Fibroblast of skin of left quadriceps (primary cell): Measurements from ENCODE around the gene CNGB1.
A peak's percentile ranks its signal among the peaks of the same experiment; 100 is the strongest.
"Not testable (repeated sequence)": the region's sequence is repeated elsewhere in the genome, so short reads cannot be mapped to it uniquely, and the experiment has no call there.

Source experiments
- DNase-seq, 2 experiments: peaks; one replicate each; pipeline ENCODE4 v3.0.0-alpha.2; 2013; ENCODE audit warnings: low read depth in 2 of 2

CNGB1 gene

GRCh38 chr16:57904101-57904500 is 66.8 kb downstream of the CNGB1 start:
- no peak for DNase-seq

- DNase-seq, result no peak
Measured at GRCh38 chr16:57903656-57904055, 67.3 kb downstream of the CNGB1 start.

GRCh38 chr16:57901480-57902069 is 69.4 kb downstream of the CNGB1 start:
- DNase-seq, result no peak

GRCh38 chr16:57900796-57901479 is 70.0 kb downstream of the CNGB1 start:
- DNase-seq, result no peak

DNA sequence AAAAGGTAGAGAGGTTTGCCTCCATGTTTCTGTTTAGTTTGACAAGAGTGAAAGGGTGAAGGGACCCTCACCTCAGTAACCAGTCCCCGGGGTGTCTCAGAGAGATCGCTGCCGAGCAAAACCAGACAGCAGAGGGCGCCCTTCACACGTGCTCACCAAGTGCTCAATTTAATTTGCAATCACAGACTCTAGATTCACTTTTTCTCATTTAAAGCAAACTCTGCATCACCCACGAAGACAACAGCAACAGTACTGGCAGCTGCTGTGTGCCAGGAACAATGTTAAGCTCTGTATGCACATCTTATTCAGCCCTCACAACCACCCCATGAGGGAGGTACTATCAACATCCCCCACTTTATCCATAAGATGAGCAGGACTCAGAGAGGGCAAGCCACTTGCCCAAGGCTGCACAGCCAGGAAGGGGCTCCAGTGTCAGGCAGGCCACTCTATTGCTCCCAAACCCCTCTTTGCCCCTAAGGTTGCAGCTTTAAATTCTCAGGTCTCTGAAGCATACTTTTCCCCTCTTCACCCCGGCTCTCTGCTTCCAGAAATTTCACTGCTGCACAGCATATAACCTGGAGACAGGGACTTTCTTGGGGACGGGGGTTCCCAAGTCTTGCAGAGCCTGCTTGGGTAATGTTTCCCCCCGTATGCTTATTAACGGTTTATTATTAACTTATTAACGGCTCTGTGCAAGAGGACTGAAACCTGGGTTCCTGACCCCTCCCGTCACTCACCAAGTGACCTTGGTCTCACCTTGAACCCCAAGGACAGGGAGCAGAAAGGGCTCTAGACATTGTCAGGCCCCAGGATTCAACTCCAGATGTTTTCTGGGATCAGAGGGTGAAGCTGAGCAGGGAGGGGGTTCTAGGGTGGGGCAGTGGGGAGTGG is 70.9 kb downstream of the CNGB1 start:
- peak; percentile 14 to 29 for DNase-seq

GRCh38 chr16:57898961-57899360 is 72.0 kb downstream of the CNGB1 start:
- DNase-seq, result no peak

- DNase-seq, result no peak
Measured at GRCh38 chr16:57897996-57898395, 72.9 kb downstream of the CNGB1 start.

DNA sequence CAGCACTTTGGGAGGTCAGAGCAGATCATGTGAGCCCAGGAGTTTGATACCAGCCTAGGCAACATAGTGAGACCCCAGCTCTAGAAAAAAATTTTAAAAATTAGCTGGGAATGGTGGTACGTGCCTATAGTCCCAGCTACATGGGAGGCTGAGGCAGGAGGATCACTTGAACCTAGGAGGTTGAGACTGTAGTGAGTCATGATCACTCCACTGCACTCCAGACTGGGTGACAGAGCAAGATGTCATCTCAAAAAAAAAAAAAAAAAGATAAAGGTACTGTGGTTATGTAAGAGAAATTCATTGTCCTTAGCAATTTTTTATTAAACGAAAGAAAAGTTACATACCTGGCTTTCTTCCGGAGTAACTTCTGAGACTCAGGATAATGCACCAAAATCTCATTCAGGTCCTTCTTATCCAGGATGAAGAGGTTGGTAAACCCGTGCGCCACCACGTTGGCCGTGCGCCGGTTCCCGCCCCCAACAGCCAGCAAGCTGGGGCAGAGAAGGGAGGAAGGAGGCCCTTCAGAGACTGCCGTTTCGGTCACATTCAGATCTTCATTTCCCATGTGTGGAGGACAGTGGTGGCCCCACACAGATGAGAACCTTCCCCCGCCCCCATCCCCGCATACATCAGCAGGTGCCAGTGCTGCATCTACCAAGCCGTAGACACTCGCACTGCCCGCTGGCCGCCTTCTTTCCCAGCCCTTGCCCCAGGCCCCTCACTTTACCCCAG is 73.7 kb downstream of the CNGB1 start:
- DNase-seq, result no peak

- not testable (repeated sequence) for DNase-seq
Measured at GRCh38 chr16:57895081-57895547, 75.8 kb downstream of the CNGB1 start.

- no peak for DNase-seq
Measured at GRCh38 chr16:57894390-57895080, 76.4 kb downstream of the CNGB1 start.

DNA sequence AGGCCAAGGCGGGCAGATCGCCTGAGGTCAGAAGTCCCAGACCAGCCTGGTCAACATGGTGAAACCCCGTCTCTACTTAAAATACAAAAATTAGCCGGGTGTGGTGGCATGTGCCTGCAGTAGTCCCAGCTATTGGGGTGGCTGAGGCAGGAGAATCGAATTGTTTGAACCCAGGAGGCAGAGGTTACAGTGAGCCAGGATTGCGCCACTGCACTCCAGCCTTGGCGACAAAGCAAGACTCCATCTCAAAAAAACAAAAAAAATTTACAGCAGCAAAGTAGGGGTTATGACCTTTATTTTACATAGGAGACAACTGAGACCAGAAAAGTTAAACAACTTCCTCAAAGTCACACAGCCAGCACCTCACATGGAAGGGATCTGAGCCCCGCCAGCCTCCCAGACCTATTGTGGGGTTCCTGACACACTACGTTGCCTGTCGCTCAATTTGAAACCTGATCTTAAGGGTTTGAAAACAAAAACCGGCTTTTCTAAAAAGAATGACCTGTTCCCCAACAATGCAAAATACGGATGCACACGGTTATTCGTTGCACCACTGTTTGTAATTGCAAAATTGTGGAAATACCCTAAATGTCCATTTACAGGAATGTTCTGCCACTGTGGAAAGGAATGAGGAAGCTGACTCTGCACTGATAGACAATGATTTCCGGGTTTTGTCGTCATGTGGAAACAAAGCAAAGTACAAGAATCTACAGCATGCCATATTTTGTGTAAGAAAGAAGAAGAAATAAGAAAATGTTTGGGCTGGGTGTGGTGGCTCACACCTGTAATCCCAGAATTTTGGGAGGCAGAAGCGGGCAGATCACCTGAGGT is 77.2 kb downstream of the CNGB1 start:
- peak; percentile 20 to 26 for DNase-seq

DNA sequence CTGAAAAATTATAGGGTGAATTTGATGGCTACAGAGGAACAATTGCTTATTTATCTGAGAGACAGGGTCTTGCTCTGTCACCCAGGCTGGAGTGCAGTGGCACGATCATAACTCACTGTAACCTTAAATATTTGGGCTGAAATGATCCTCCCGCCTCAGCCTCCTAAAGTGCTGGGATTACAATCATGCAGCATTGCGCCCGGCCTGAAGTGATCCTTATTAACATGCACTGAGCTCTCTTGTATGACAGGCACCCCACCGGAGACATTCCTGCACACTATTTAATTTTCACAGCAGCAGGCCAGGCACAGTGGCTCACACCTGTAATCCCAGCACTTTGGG is 77.7 kb downstream of the CNGB1 start:
- DNase-seq, result no peak

DNA sequence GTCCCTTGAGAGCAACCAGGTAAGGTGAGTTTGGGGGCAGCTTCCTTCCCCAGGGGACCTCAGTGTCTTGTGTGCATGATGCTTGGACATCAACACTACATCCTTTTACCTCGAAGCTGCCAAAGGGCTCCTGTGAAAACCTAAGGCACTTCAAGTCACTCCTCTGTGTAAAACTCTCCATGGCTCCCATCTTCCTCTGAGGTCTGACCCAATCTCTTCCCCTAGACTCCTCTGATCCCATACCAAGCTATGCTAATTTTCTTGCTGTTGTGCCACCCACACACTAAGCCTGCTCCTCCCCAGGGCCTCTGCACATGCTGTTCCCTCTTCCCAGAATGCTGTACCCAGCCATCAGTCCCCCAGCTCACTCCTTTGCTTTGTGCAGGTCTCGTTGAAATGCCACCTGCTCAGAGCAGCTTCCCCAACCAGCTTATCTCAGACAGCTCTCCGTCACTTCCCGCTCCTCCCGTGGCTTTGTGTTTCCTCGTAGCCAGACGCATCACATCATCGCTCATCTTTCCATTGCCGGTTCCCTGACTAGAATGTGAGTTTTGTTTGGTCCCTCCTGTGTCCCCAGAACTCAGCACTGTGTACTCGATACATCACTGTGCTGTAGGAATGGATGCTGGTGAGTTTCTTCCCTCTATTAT is 78.4 kb downstream of the CNGB1 start:
- no peak for DNase-seq

DNA sequence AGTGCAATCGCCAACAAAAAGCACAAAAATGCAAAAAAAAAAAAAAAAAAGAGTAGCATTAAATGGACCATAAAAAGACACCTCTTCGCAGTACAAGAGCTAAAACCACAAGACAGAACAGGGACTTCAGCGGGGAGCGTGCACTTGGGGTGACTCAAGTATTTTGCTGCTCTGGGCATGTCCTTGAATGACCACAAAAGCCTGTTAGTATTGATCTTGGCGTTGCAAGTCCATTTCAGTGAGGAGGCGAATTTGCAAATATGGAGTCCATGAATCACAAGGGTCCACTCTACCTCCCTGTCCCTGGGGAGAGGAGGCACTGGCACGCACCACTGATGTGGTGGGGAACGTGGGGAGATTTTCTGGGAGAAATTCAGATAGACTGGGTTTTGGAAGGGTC is 78.9 kb downstream of the CNGB1 start:
- DNase-seq, result peak in 1 of 2 experiments; percentile 24

- DNase-seq, result no peak
Measured at GRCh38 chr16:57890752-57891111, 80.2 kb downstream of the CNGB1 start.

DNA sequence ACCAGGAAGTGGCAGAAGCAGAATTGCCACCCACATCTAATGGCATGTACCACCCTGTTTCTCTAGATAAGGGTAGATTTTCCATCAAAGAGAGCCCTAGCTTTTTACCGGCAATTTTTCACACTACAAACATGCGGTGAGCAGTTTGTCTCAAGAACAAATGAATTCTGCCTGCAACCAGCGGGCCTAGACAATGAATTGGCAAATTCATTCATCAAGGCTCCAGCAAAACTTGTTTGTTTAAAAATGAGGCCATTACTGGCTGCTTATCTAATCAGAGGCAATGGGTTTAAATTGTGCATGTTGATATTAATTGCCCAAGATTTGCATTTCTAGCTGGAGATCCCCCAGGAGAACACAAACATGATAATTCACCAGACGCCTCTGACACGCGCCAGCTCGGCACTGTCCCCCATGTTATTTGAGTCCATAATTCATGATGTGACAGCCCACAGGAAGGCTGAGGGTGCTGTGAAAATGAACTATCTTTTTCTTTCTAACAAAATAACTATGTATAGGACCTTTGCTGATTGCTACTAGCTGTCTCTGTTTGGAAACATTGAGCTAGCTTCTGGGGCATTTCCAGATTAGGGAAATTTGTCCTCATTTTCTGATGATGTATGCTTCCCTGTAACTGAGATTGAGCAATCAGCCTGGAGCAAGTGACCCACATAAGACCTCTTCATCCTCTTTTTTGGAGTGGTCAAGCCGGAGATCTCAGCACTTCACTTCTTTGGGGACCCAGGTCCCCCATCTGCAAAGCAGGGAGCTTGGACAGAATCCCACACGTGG is 80.8 kb downstream of the CNGB1 start:
- no peak for DNase-seq

DNA sequence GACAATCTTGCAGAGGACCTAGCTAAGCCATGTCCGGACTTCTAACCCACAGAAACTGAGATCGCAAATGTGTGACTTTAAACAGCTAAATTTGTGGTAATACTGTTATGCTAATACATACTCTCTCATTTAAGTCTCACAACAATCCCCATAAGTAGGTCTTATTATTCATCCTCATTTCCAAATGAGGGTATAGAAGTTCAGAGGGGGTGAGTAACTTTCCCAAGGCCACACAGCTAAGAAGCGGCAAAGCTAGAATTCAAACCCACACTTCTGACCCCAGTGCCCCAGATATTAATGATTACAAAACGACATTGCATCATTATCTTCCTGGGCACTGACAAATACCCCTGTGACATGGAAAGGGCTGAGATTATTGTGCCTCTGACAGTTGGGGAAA is 81.4 kb downstream of the CNGB1 start:
- DNase-seq, result no peak

DNA sequence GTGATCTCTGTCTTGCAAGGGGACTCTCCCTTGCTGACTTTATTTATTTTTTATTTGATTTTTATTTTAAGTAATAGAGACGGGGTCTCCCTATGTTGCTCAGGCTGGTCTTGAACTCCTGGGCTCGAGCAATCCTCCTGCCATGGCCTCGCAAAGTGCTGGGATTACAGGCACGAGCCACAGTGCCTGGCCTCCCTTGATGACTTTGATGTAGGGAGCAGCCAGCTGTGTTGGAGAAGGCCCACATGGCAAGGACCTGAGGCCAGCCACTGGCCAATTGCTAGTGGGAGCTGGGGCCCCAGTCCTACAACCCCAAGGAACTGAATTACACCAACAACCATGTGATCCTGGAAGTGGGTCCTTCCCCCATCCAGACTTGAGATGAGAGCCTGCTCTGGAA is 81.8 kb downstream of the CNGB1 start:
- no peak for DNase-seq

DNA sequence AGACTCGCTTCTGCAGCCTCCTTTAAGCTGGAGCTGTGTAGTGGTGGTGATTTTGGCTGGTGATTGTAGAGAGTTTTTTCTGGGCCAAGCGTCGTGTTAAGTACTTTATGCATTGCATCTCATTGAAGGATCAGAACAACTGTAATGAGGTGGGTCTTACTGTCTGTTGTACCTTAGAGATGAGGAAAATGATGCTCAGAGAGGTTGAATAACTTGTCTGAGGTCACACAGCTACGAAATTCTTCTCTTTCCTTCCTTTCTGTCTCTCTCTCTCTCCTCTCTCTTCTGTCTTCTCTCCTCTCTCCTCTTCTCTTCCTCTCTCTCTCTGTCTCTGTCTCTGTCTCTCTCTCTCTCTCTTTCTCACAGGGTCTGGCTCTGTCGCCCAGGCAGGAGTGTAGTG is 82.8 kb downstream of the CNGB1 start:
- no peak for DNase-seq
